K562 (cell line): ENCODE results near the gene PLA2G4D. TPM values are rescaled to one million over a fixed set of nuclear protein-coding genes. Genes with fewer than 3 reads are reported as not detected.

Experiments used
- ATAC-seq: fragments of 200-7000 bp; cut with Tn5 transposase; 3 replicates; pipeline ENCODE4 v1.9.1; 2020; ENCODE audit warnings: moderate library complexity
- BruUV-seq: library from RNA; stranded (reverse); fragments of 400-500 nt; replicated peaks from 2 replicates; lab custom pipeline; 2021; lab: Mats Ljungman, UMichigan
- CTCF ChIA-PET: fragments of 300-600 bp; formaldehyde crosslinking; extraction: SDS; loops from one replicate; lab custom pipeline; 2021; ENCODE audit warnings: low intra/inter-chr PET ratio; lab: Yijun Ruan, JAX
- POLR2A ChIA-PET: fragments of 300-600, 350-650 bp; sonication (Branson Sonifier 250); formaldehyde crosslinking; extraction: SDS; loops from one replicate; lab custom pipeline; 2021; ENCODE audit warnings: antibody characterized with exemption, inconsistent platforms; lab: Yijun Ruan, JAX
- DNase-seq, 4 experiments: peaks; one replicate each; pipeline versions ENCODE4 v3.0.0 to v3.0.0-alpha.2; 2011 to 2018; ENCODE audit warnings: low spot score in 3 of 4, mixed read lengths in 3 of 4; ENCODE audit errors: extremely low read depth in 1 of 4
- FAIRE-seq: peaks from 2 replicates; lab custom pipeline; 2011; peaks lifted over from hg19 to GRCh38; lab: Jason Lieb, UNC
- H2AFZ ChIP-seq: 2 replicates; pipeline ENCODE4 v1.6.0; 2011; ENCODE audit warnings: low read depth, low read length, control low read depth, inconsistent platforms
- H3K27ac ChIP-seq: fragments of 200-600 bp; 3 replicates; pipeline ENCODE4 v1.8.0; 2011; ENCODE audit warnings: low read depth, mild to moderate bottlenecking, control low read depth, inconsistent platforms, low read length, moderate library complexity, mixed read lengths; ENCODE audit errors: extremely low read depth
- H3K27me3 ChIP-seq, 2 experiments: fragments of 300-600 bp in 1 of 2; 2 replicates in 1 of 2; 3 replicates in 1 of 2; pipeline versions ENCODE4 v1.6.0 to v1.8.0; 2011; ENCODE audit warnings: inconsistent platforms in 2 of 2, low read length in 2 of 2, mild to moderate bottlenecking in 1 of 2, mixed read lengths in 1 of 2, moderate library complexity in 1 of 2; ENCODE audit not compliant: control insufficient read depth in 2 of 2, insufficient read depth in 2 of 2
- H3K36me3 ChIP-seq: fragments of 300-600 bp; 3 replicates; pipeline ENCODE4 v1.8.0; 2011; ENCODE audit warnings: mild to moderate bottlenecking, low read length, inconsistent platforms; ENCODE audit not compliant: control insufficient read depth, insufficient read depth
- H3K4me1 ChIP-seq, 2 experiments: fragments of 200-600 bp in 1 of 2; replicated peaks in 1 of 2; 2 replicates in 1 of 2; 3 replicates in 1 of 2; pipeline versions ENCODE4 v1.5.1 to v1.8.0; 2011; ENCODE audit warnings: inconsistent platforms in 2 of 2, low read length in 2 of 2, mild to moderate bottlenecking in 1 of 2, mixed read lengths in 1 of 2, moderate library complexity in 1 of 2; ENCODE audit not compliant: control insufficient read depth in 2 of 2, insufficient read depth in 2 of 2
- H3K4me2 ChIP-seq: 2 replicates; pipeline ENCODE4 v1.6.1; 2011; ENCODE audit warnings: low read length, control low read depth, inconsistent platforms, mixed read lengths; ENCODE audit not compliant: insufficient read depth
- H3K4me3 ChIP-seq: fragments of 200-600 bp; sonication (generic), shearing (Covaris generic); 2 replicates; pipeline ENCODE4 v1.5.1; 2016; ENCODE audit warnings: control low read depth, inconsistent platforms
- H3K79me2 ChIP-seq: fragments of 200-600 bp; 3 replicates; pipeline ENCODE4 v1.8.0; 2011; ENCODE audit warnings: low read length, inconsistent platforms; ENCODE audit not compliant: control insufficient read depth, insufficient read depth
- H3K9ac ChIP-seq, 2 experiments: 2 replicates each; pipeline versions ENCODE4 v1.6.0 to v1.6.1; 2011; ENCODE audit warnings: low read depth in 2 of 2, low read length in 2 of 2, control low read depth in 1 of 2, inconsistent platforms in 1 of 2, mild to moderate bottlenecking in 1 of 2, mixed read lengths in 1 of 2; ENCODE audit not compliant: insufficient read depth in 1 of 2
- H3K9me1 ChIP-seq: one replicate; pipeline ENCODE4 v1.6.0; 2011; ENCODE audit warnings: inconsistent platforms, mild to moderate bottlenecking, low read length, moderate library complexity; ENCODE audit not compliant: control insufficient read depth, insufficient read depth
- H3K9me3 ChIP-seq: replicated peaks from 2 replicates; pipeline ENCODE4 v1.5.1; 2011; ENCODE audit warnings: low read depth, low read length, inconsistent platforms; ENCODE audit not compliant: control insufficient read depth, insufficient read depth
- H4K20me1 ChIP-seq: replicated peaks from 2 replicates; pipeline ENCODE4 v1.6.1; 2011; ENCODE audit warnings: low read length, inconsistent platforms, mixed read lengths; ENCODE audit not compliant: control insufficient read depth, insufficient read depth
- CTBP1 ChIP-seq: fragments of 450-650 bp; IDR thresholded peaks from 2 replicates; pipeline ENCODE4 v1.6.1; 2016; ENCODE audit warnings: borderline replicate concordance
- ESRRB ChIP-seq: fragments of 250-450 bp; sonication (Bioruptor Pico); IDR thresholded peaks from 2 replicates; pipeline ENCODE4 v1.5.0; 2020; ENCODE audit warnings: mild to moderate bottlenecking, moderate library complexity, borderline replicate concordance
- EWSR1 ChIP-seq: fragments of 450-650 bp; IDR thresholded peaks from 2 replicates; pipeline ENCODE4 v1.6.1; 2018; ENCODE audit warnings: borderline replicate concordance, mild to moderate bottlenecking, low read depth, moderate library complexity; ENCODE audit not compliant: partially characterized antibody
- HCFC1 ChIP-seq: IDR thresholded peaks from 2 replicates; pipeline ENCODE4 v1.6.1; 2012; ENCODE audit warnings: low read depth, low read length, improper control_type of control experiment
- HIVEP1 ChIP-seq: fragments of 250-450 bp; sonication (Bioruptor Pico); IDR thresholded peaks from 2 replicates; pipeline ENCODE4 v1.4.0; 2020; ENCODE audit warnings: mild to moderate bottlenecking
- JUNB ChIP-seq: fragments of 450-650 bp; formaldehyde crosslinking; conservative IDR thresholded peaks from 2 replicates; pipeline ENCODE4 v1.4.0; 2020; ENCODE audit warnings: mild to moderate bottlenecking
- KDM5B ChIP-seq: fragments of 200-600 bp; sonication (generic); IDR thresholded peaks from 2 replicates; pipeline ENCODE4 v1.6.1; 2012; ENCODE audit warnings: low read depth, mild to moderate bottlenecking, moderate library complexity, low read length, control low read depth, inconsistent platforms; ENCODE audit not compliant: insufficient replicate concordance
- KHSRP ChIP-seq: fragments of 450-650 bp; IDR thresholded peaks from 2 replicates; pipeline ENCODE4 v1.6.1; 2017
- MCM5 ChIP-seq: fragments of 450-650 bp; IDR thresholded peaks from 2 replicates; pipeline ENCODE4 v1.6.1; 2016; ENCODE audit warnings: low read depth
- MEF2D ChIP-seq: conservative IDR thresholded peaks from 2 replicates; pipeline ENCODE4 v1.6.1; 2016; ENCODE audit warnings: low read depth, missing genetic modification characterization, missing compliant biosample characterization
- SMARCA4 ChIP-seq: fragments of 450-650 bp; IDR thresholded peaks from 2 replicates; pipeline ENCODE4 v1.6.1; 2016
- TSC22D4 ChIP-seq: fragments of 450-650 bp; IDR thresholded peaks from 2 replicates; pipeline ENCODE4 v1.6.1; 2016; ENCODE audit warnings: missing genetic modification characterization, missing biosample characterization, control low read depth
- ZBTB12 ChIP-seq: fragments of 250-450 bp; sonication (Bioruptor Pico); IDR thresholded peaks from 2 replicates; pipeline ENCODE4 v1.4.0; 2020
- ZC3H4 ChIP-seq: sonication (generic); formaldehyde crosslinking; IDR thresholded peaks from 2 replicates; pipeline ENCODE4 v1.9.0; 2021; ENCODE audit warnings: missing genetic modification reagents, borderline replicate concordance
- ZNF121 ChIP-seq: sonication (generic); formaldehyde crosslinking; conservative IDR thresholded peaks from 2 replicates; pipeline ENCODE4 v1.8.0; 2022; ENCODE audit warnings: missing genetic modification reagents
- ZNF124 ChIP-seq: sonication (generic); formaldehyde crosslinking; IDR thresholded peaks from 2 replicates; pipeline ENCODE4 v1.8.1; 2022; ENCODE audit warnings: missing genetic modification reagents
- ZNF143 ChIP-seq: sonication (generic); formaldehyde crosslinking; IDR thresholded peaks from 2 replicates; pipeline ENCODE4 v1.9.0; 2022; ENCODE audit warnings: mild to moderate bottlenecking, missing genetic modification reagents
- ZNF224 ChIP-seq: sonication (generic); formaldehyde crosslinking; IDR thresholded peaks from 2 replicates; pipeline ENCODE4 v1.8.0; 2022; ENCODE audit warnings: mild to moderate bottlenecking, missing genetic modification reagents
- WGBS: fragments of 100-300 bp; shearing (Covaris generic); methylation state at CpG from one replicate; pipeline ENCODE4 v1.1.6; 2016; ENCODE audit warnings: low coverage, mixed read lengths; ENCODE audit not compliant: insufficient coverage; ENCODE audit errors: missing lambda C conversion rate; 5-methylcytosine and 5-hydroxymethylcytosine counted together
- in situ Hi-C: fragments of 300-500 bp; cut with MboI; formaldehyde crosslinking; loops from 4 replicates; pipeline ENCODE4 v1.15.0; 2018; ENCODE audit warnings: inconsistent platforms, mixed read lengths
- intact Hi-C: fragments of 100-400 bp; cut with micrococcal nuclease; formaldehyde crosslinking; loops from 2 replicates; pipeline ENCODE4 v1.14.2; 2022
- polyA plus RNA-seq, 8 experiments: library from polyadenylated mRNA; depleted of rRNA in 4 of 8; stranded (reverse) in 5 of 8; unstranded in 3 of 8; fragments of >200 nt; fragmentation: Nextera tagmentation in 2 of 8; fragmentation: Illumina TruSeq in 1 of 8; extraction: Ambion mirVana in 2 of 8; extraction: Trizol in 1 of 8; gene quantifications; 2 replicates each; pipeline versions ENCODE4 v1.2.1 to v1.2.3, GENCODE V29; 2011 to 2014; ENCODE audit warnings: inconsistent platforms in 1 of 8, missing spikeins in 1 of 8
- total RNA-seq, 7 experiments: library from RNA; depleted of rRNA in 6 of 7; stranded (reverse); fragments of >200 nt in 6 of 7; fragmentation: Illumina TruSeq in 2 of 7; extraction: Trizol in 2 of 7; gene quantifications; 2 replicates each; pipeline versions ENCODE4 v1.2.1 to v1.2.3, GENCODE V29; 2011 to 2021; ENCODE audit warnings: low replicate concordance in 1 of 7

PLA2G4D gene
- total and polyA plus RNA-seq, 9 of the 15 experiments (the other 6 are each of a cell fraction or from before 2014, with no cell fraction given), result 0.04 TPM; not detected in 8

GRCh38 chr15:42129364-42129763, 35.0 kb upstream of the PLA2G4D start:
- CTCF ChIA-PET, result no interaction called here
- intact Hi-C loops (no loop called here), in situ Hi-C loops (no loop called here)
- no peaks in the 10 kb centered on the region for H3K79me2 ChIP-seq
- ATAC-seq (no peak), FAIRE-seq (no peak), DNase-seq (no peak)
- H3K27me3 ChIP-seq, result peaks cover 6 to 34% of the 10 kb centered on the region in 2 experiments; a peak in 4 of 5 replicates
- no peak overlapping the region for H3K27ac ChIP-seq
- 0% methylated on average over 2 of the region's 2 CpGs for WGBS
- no peaks in the 10 kb centered on the region for H3K9me3 ChIP-seq
- H3K9ac ChIP-seq, result no peak overlapping the region
- H3K4me1 ChIP-seq, result no peaks in the 10 kb centered on the region
- no peak overlapping the region for H2AFZ ChIP-seq
- TF ChIP-seq ZC3H4, result no peak
- TF ChIP-seq KHSRP, result no peak
- H3K4me2 ChIP-seq, result no peak overlapping the region
- POLR2A ChIA-PET, result interaction anchor here (1.2 to 1.4 kb wide), 2 partner anchors 10 to 12 kb away, joined by 5 read pairs; no protein-coding TSS in a partner anchor
- no peaks in the 10 kb centered on the region for H3K36me3 ChIP-seq
- no peaks in the 10 kb centered on the region for H3K9me1 ChIP-seq
- H4K20me1 ChIP-seq, result 0 out of 2 replicates have a peak, but pooled peaks cover 4% of the 10 kb centered on the region
- H3K4me3 ChIP-seq, result no peak overlapping the region
- no TSS peak for BruUV-seq

GRCh38 chr15:42128476-42128875, 34.1 kb upstream of the PLA2G4D start:
- H3K79me2 ChIP-seq, result no peaks in the 10 kb centered on the region
- no peaks in the 10 kb centered on the region for H3K9me3 ChIP-seq
- intact Hi-C loops, result no loop called here
- 2% methylated on average over 6 of the region's 6 CpGs for WGBS
- H3K36me3 ChIP-seq, result no peaks in the 10 kb centered on the region
- ATAC-seq (no peak), DNase-seq (no peak), FAIRE-seq (no peak)
- no peak overlapping the region for H3K9ac ChIP-seq
- no peaks in the 10 kb centered on the region for H3K9me1 ChIP-seq
- H3K4me2 ChIP-seq, result no peak overlapping the region
- in situ Hi-C loops, result no loop called here
- no TSS peak for BruUV-seq
- H3K27ac ChIP-seq, result no peak overlapping the region
- CTCF ChIA-PET, result no interaction called here
- H4K20me1 ChIP-seq, result 0 out of 2 replicates have a peak, but pooled peaks cover 4% of the 10 kb centered on the region
- no peaks in the 10 kb centered on the region for H3K4me1 ChIP-seq
- POLR2A ChIA-PET, result interaction anchor here (0.7 kb wide), 1 partner anchor 9 kb away, joined by 3 read pairs; no protein-coding TSS in a partner anchor
- H2AFZ ChIP-seq, result no peak overlapping the region
- H3K4me3 ChIP-seq, result no peak overlapping the region
- peaks cover 6 to 36% of the 10 kb centered on the region in 2 experiments; a peak in 4 of 5 replicates for H3K27me3 ChIP-seq
- TF ChIP-seq TSC22D4 (tag), result no peak
- no peak for TF ChIP-seq HCFC1
- TF ChIP-seq MEF2D (tag), result no peak
- no peak for TF ChIP-seq ZNF124
- no peak for TF ChIP-seq CTBP1
- no peak for TF ChIP-seq EWSR1
- TF ChIP-seq KDM5B, result no peak
- no peak for TF ChIP-seq ZNF224 (CRISPR knock-in tag)
- TF ChIP-seq HIVEP1, result no peak
- no peak for TF ChIP-seq ZBTB12 (CRISPR knock-in tag)
- TF ChIP-seq MCM5, result no peak
- TF ChIP-seq ZNF143, result no peak
- no peak for TF ChIP-seq SMARCA4
- no peak for TF ChIP-seq JUNB (CRISPR knock-in tag)
- TF ChIP-seq ESRRB (CRISPR knock-in tag), result no peak
- no peak for TF ChIP-seq ZNF121 (CRISPR knock-in tag)
